ENCODE measurements around the gene DGAT2.

The DGAT2 gene

GRCh38 chr11:75823415-75823814 is 54.8 kb downstream of the DGAT2 start:
- Histone ChIP-seq H3K9ac (ENCODE audit: low read length) (peak overlapping the region; percentile 17), H3F3A (ENCODE audit: insufficient read depth) (peaks cover 32% of the 10 kb centered on the region), H4K20me1 (ENCODE audit: low read depth, low read length) (no peaks in the 10 kb centered on the region), H3K9me2 (replicated peaks; ENCODE audit: insufficient read depth, low read length) (no peaks in the 10 kb centered on the region), H3K36me3 (ENCODE audit: low read length) (0 out of 2 replicates have a peak, but pooled peaks cover 4% of the 10 kb centered on the region), H2AFZ (ENCODE audit: low read depth, low read length, severe bottlenecking) (no peak overlapping the region), H3K4me2 (ENCODE audit: low read depth, low read length, poor library complexity, severe bottlenecking) (peak overlapping the region; percentile 91), H3K27ac (ENCODE audit: low read depth, low read length) (peak overlapping the region; percentile 97), H3K79me2 (ENCODE audit: insufficient read depth, low read length) (peaks cover 93% of the 10 kb centered on the region), H3K9me3 (ENCODE audit: insufficient read depth, low read length) (no peaks in the 10 kb centered on the region), H3K4me3 (ENCODE audit: insufficient read depth, low read length, poor library complexity, severe bottlenecking) (no peak overlapping the region), H3K27me3 (ENCODE audit: low read length) (no peaks in the 10 kb centered on the region)
- TF ChIP-seq CTCF (IDR thresholded peaks at IDR 0.05; ENCODE audit: insufficient read depth, low read length, poor library complexity, severe bottlenecking): no peak

GRCh38 chr11:75823946-75824345 is 55.4 kb downstream of the DGAT2 start:
- H3K9ac ChIP-seq (ENCODE audit: low read length): peak overlapping the region; percentile 17
- peak overlapping the region; percentile 91 for H3K4me2 ChIP-seq (ENCODE audit: low read depth, low read length, poor library complexity, severe bottlenecking)
- peaks cover 91% of the 10 kb centered on the region for H3K79me2 ChIP-seq (ENCODE audit: insufficient read depth, low read length)
- H3K4me3 ChIP-seq (ENCODE audit: insufficient read depth, low read length, poor library complexity, severe bottlenecking): peak overlapping the region; percentile 24
- no peak for TF ChIP-seq EZH2phosphoT487 (conservative IDR thresholded peaks at IDR 0.05; ENCODE audit: low read length)
- TF ChIP-seq CTCF (IDR thresholded peaks at IDR 0.05; ENCODE audit: insufficient read depth, low read length, poor library complexity, severe bottlenecking): no peak
- H4K20me1 ChIP-seq (ENCODE audit: low read depth, low read length): no peaks in the 10 kb centered on the region
- no peaks in the 10 kb centered on the region for H3K9me3 ChIP-seq (ENCODE audit: insufficient read depth, low read length)
- H3K27ac ChIP-seq (ENCODE audit: low read depth, low read length): peak overlapping the region; percentile 97
- no peaks in the 10 kb centered on the region for H3K9me2 ChIP-seq (replicated peaks; ENCODE audit: insufficient read depth, low read length)
- no peak overlapping the region for H2AFZ ChIP-seq (ENCODE audit: low read depth, low read length, severe bottlenecking)
- no peaks in the 10 kb centered on the region for H3K27me3 ChIP-seq (ENCODE audit: low read length)
- H3K36me3 ChIP-seq (ENCODE audit: low read length): 0 out of 2 replicates have a peak, but pooled peaks cover 4% of the 10 kb centered on the region
- peaks cover 32% of the 10 kb centered on the region for H3F3A ChIP-seq (ENCODE audit: insufficient read depth)

- Histone ChIP-seq H4K20me1 (ENCODE audit: low read depth, low read length) (0 out of 2 replicates have a peak, but pooled peaks cover 3% of the 10 kb centered on the region), H3K27ac (ENCODE audit: low read depth, low read length) (peak overlapping the region; percentile 40)
Measured at GRCh38 chr11:75826461-75827230, 58.1 kb downstream of the DGAT2 start.

More at GRCh38 chr11:75826461-75827230, 58.1 kb downstream of the DGAT2 start:
- Histone ChIP-seq H2AFZ (ENCODE audit: low read depth, low read length, severe bottlenecking) (no peak overlapping the region), H3F3A (ENCODE audit: insufficient read depth) (peaks cover 28% of the 10 kb centered on the region), H3K36me3 (ENCODE audit: low read length) (peaks cover 7% of the 10 kb centered on the region; the same call in 1 of the 2 replicates), H3K9me2 (replicated peaks; ENCODE audit: insufficient read depth, low read length) (no peaks in the 10 kb centered on the region), H3K79me2 (ENCODE audit: insufficient read depth, low read length) (peaks cover 91% of the 10 kb centered on the region), H3K4me2 (ENCODE audit: low read depth, low read length, poor library complexity, severe bottlenecking) (peak overlapping the region; percentile 11), H3K9ac (ENCODE audit: low read length) (no peak overlapping the region), H3K4me3 (ENCODE audit: insufficient read depth, low read length, poor library complexity, severe bottlenecking) (no peak overlapping the region), H3K27me3 (ENCODE audit: low read length) (no peaks in the 10 kb centered on the region), H3K9me3 (ENCODE audit: insufficient read depth, low read length) (no peaks in the 10 kb centered on the region)
- no peak for TF ChIP-seq EZH2phosphoT487 (conservative IDR thresholded peaks at IDR 0.05; ENCODE audit: low read length)
- no peak for TF ChIP-seq CTCF (IDR thresholded peaks at IDR 0.05; ENCODE audit: insufficient read depth, low read length, poor library complexity, severe bottlenecking)

Measured in SU-DHL-6 (cell line).